HUES64 (cell line): ENCODE measurements around the gene ABCD1.
"Not testable (repeated sequence)": the region's sequence is repeated elsewhere in the genome, so short reads cannot be mapped to it uniquely, and the experiment has no call there.

Experiments used
- H3K27ac ChIP-seq: 2 replicates; pipeline ENCODE4 v1.7.0; 2013; ENCODE audit warnings: low read depth, low read length, inconsistent platforms
- H3K27me3 ChIP-seq: 2 replicates; pipeline ENCODE4 v1.6.1; 2013; ENCODE audit warnings: mild to moderate bottlenecking, low read length; ENCODE audit not compliant: insufficient read depth
- H3K36me3 ChIP-seq: 2 replicates; pipeline ENCODE4 v1.6.1; 2013; ENCODE audit warnings: mild to moderate bottlenecking, low read length; ENCODE audit not compliant: insufficient read depth
- H3K4me1 ChIP-seq: 2 replicates; pipeline ENCODE4 v1.6.1; 2013; ENCODE audit warnings: mild to moderate bottlenecking, low read length, moderate library complexity; ENCODE audit not compliant: insufficient read depth
- H3K4me3 ChIP-seq: 2 replicates; pipeline ENCODE4 v1.5.1; 2013; ENCODE audit warnings: mild to moderate bottlenecking, low read length, moderate library complexity
- H3K9ac ChIP-seq: 2 replicates; pipeline ENCODE4 v1.6.1; 2013; ENCODE audit warnings: mild to moderate bottlenecking, low read depth, low read length
- H3K9me3 ChIP-seq: 2 replicates; pipeline ENCODE4 v1.6.1; 2013; ENCODE audit warnings: low read depth, low read length; ENCODE audit not compliant: insufficient read depth
- WGBS: fragments of 150-250, 120-280 bp; methylation state at CpG from one replicate; pipeline ENCODE4 v1.1.7; 2013; ENCODE audit warnings: missing lambda C conversion rate; 5-methylcytosine and 5-hydroxymethylcytosine counted together

The ABCD1 gene

DNA sequence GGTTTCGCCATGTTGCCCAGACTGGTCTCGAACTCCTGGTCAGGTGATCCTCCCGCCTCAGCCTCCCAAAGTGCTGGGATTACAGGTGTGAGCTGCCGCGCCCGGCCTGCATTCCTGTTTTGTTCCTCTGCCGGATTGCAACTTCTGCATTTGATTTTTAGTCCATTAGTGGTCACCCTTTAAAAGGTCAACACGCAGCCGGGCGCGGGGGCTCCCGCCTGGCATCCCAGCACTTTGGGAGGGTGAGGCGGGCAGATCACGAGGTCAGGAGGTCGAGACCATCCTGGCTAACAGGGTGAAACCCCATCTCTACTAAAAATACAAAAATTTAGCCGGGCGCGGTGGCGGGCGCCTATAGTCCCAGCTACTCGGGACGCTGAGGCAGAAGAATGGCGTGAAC, 5.5 kb downstream of the ABCD1 start:
- H3K27ac ChIP-seq, H3K4me3 ChIP-seq, H3K9me3 ChIP-seq, H3K36me3 ChIP-seq, H3K27me3 ChIP-seq, H3K9ac ChIP-seq, H3K4me1 ChIP-seq: not testable (repeated sequence)
- WGBS: 96% methylated on average over 23 of the region's 23 CpGs

DNA sequence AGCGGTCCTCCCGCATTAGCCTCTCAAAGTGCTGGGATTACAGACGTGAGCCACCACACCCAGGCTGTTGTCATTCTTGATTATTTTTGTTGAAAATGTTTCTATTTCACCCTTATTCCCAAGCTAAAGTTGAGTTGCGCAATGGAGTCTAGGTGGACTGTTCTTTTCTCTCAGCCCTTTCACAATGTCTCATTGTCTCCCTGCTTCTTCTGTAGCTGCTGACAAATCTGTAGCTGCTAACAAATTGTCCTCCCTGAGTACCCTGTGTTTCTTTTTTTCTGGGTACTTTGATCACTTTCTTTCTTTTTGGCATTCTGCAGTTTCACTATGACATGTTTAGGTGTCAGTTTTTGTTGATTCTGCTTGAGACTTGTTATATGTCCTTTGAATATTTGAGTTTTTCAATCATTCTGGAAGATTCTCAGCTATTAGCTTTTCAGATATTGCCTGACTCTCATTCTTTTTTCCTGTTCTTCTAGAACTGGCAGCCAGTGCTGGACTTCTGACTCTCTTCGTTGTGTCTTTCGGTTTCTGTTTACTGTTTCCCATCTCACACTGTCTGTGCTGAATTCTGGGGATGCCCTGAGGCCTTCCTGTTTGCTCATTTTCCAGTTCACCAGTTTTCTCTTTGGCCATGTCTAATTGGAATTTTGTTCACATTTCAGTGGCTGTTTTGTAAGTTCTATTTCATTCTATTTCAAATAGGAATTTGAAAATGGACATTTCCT, 6.6 kb downstream of the ABCD1 start:
- WGBS: 91% methylated on average over 5 of the region's 6 CpGs
- H3K4me3 ChIP-seq: no peak overlapping the region
- H3K27ac ChIP-seq: no peak overlapping the region
- H3K27me3 ChIP-seq: no peaks in the 10 kb centered on the region
- H3K9ac ChIP-seq: no peak overlapping the region
- H3K36me3 ChIP-seq: no peaks in the 10 kb centered on the region
- H3K9me3 ChIP-seq: no peaks in the 10 kb centered on the region; the same call in 1 of the 2 replicates
- peaks cover 6% of the 10 kb centered on the region; the same call in 1 of the 2 replicates for H3K4me1 ChIP-seq

DNA sequence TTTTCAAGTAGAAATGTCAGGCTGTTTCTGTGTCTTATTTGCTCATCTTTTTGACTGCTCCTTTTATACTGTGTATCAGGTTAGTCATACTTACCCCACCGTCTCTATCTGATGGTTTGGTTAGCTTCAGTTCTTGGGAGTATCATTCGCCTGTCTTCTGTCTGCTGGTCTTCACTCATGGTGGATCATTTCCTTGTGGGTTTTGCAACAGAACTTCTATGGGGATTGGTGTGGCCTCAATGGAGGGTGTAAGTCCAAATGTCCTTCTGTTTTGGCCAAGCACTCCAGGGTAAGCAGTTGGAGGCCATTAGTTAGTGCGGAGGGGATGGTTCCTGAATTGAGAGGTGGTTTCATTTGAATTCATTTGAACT, 7.2 kb downstream of the ABCD1 start:
- H3K27ac ChIP-seq: no peak overlapping the region
- no peaks in the 10 kb centered on the region; the same call in 1 of the 2 replicates for H3K9me3 ChIP-seq
- H3K4me1 ChIP-seq: peaks cover 6% of the 10 kb centered on the region; the same call in 1 of the 2 replicates
- no peaks in the 10 kb centered on the region for H3K36me3 ChIP-seq
- no peak overlapping the region for H3K9ac ChIP-seq
- H3K4me3 ChIP-seq: no peak overlapping the region
- no peaks in the 10 kb centered on the region for H3K27me3 ChIP-seq
- 95% methylated on average over 2 of the region's 3 CpGs for WGBS

- Histone ChIP-seq H3K27ac (no peak overlapping the region), H3K27me3 (no peaks in the 10 kb centered on the region), H3K4me3 (no peak overlapping the region), H3K4me1 (no peaks in the 10 kb centered on the region), H3K9me3 (no peaks in the 10 kb centered on the region; the same call in 1 of the 2 replicates), H3K9ac (no peak overlapping the region), H3K36me3 (no peaks in the 10 kb centered on the region)
- 93% methylated on average over 14 of the region's 14 CpGs for WGBS
These were observed 7.7 kb downstream of the ABCD1 start for GRCh38 chrX:153732401-153732800.

DNA sequence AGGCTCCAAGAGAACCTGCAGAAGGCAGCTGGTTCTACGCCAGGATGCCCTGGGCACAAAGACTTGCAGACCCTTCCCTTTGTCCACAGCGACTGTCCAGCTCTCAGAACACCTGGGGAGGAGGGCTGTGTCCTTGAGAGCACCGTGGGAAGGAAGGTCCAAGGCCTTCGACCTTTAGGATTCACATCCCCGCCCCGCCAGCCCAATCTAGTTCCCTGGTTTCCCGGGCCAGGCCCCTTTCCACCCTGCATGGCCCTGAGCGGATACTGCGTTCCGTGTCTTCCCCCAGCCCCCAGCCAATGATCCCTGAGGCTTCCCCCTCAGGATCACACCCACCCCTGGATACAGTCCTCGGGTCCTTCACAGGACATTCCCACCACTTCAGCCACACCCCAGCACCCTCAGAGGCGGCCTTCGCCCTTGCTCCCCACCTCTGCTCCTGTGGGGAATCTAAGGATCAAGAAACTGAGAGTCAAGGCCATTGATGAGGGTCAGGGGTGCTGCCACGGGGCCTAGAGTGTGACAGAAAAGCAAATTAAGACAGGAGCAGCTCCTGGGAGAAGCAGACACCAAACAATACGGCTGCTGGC, 9.1 kb downstream of the ABCD1 start:
- H3K27ac ChIP-seq: no peak overlapping the region
- H3K4me3 ChIP-seq: no peak overlapping the region
- no peaks in the 10 kb centered on the region for H3K36me3 ChIP-seq
- 88% methylated on average over 13 of the region's 15 CpGs for WGBS
- H3K9ac ChIP-seq: no peak overlapping the region
- H3K27me3 ChIP-seq: no peaks in the 10 kb centered on the region
- H3K4me1 ChIP-seq: no peaks in the 10 kb centered on the region
- H3K9me3 ChIP-seq: no peaks in the 10 kb centered on the region; the same call in 1 of the 2 replicates

- Histone ChIP-seq H3K27ac (no peak overlapping the region), H3K4me3 (no peak overlapping the region), H3K36me3 (no peaks in the 10 kb centered on the region), H3K27me3 (no peaks in the 10 kb centered on the region), H3K9ac (no peak overlapping the region), H3K9me3 (no peaks in the 10 kb centered on the region; the same call in 1 of the 2 replicates), H3K4me1 (no peaks in the 10 kb centered on the region)
- 68% methylated on average over 2 of the region's 2 CpGs for whole genome bisulfite sequencing
These were observed 10.2 kb downstream of the ABCD1 start for GRCh38 chrX:153734871-153735270.

DNA sequence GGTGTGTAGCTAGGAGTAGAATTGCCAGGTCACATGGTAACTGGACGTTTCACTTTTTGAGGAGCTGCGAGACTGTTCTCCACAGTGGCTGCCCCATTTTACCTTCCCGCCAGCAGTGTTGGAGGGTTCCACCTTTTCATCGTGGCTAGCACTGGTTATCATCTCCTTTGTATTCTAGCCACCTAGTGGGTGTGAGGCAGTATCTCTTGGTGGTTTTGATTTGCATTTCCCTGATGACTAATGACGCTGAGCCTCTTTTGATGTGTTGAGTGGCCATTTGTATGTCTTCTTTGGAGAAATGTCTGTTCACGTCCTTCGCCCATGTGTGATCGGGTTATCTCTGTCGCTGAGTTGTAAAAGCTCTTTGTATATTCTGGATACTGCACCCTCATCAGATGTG, 10.6 kb downstream of the ABCD1 start:
- no peaks in the 10 kb centered on the region; the same call in 1 of the 2 replicates for H3K9me3 ChIP-seq
- H3K27ac ChIP-seq: no peak overlapping the region
- H3K4me3 ChIP-seq: no peak overlapping the region
- no peaks in the 10 kb centered on the region for H3K36me3 ChIP-seq
- no peak overlapping the region for H3K9ac ChIP-seq
- no peaks in the 10 kb centered on the region for H3K4me1 ChIP-seq
- WGBS: 41% methylated on average over 7 of the region's 9 CpGs
- H3K27me3 ChIP-seq: no peaks in the 10 kb centered on the region

DNA sequence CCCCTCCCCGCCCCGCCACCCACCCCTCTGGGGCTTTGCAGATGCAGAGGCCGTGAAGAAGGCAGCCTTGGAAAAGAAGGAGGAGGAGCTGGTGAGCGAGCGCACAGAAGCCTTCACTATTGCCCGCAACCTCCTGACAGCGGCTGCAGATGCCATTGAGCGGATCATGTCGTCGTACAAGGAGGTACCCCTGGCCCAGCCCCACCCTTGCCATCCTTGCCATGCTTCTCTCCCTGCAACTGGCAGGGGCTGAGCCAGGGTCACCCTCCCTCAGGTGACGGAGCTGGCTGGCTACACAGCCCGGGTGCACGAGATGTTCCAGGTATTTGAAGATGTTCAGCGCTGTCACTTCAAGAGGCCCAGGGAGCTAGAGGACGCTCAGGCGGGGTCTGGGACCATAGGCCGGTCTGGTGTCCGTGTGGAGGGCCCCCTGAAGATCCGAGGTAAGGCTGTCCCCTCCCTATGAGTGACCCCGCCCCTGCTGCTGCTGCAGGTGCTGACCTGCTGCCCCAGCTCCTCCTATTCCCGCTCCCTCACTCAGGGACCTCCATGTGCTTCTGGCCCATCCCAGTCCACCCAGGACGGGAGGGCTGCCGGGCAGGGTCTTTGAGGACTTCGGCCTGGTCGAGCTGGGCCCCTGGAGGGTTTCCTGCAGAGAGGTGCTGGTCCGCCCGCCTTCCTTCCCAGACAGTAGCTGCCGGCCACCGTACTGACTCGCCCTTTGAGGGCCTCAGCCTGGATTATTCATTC, 11.6 kb downstream of the ABCD1 start:
- Histone ChIP-seq H3K9me3 (no peaks in the 10 kb centered on the region; the same call in 1 of the 2 replicates), H3K36me3 (no peaks in the 10 kb centered on the region), H3K4me1 (no peaks in the 10 kb centered on the region), H3K27ac (no peak overlapping the region), H3K27me3 (no peaks in the 10 kb centered on the region), H3K4me3 (no peak overlapping the region), H3K9ac (no peak overlapping the region)
- WGBS: 61% methylated on average over 29 of the region's 30 CpGs

- Histone ChIP-seq H3K4me1 (no peaks in the 10 kb centered on the region), H3K9me3 (no peaks in the 10 kb centered on the region), H3K36me3 (no peaks in the 10 kb centered on the region), H3K4me3 (no peak overlapping the region), H3K9ac (no peak overlapping the region), H3K27ac (no peak overlapping the region), H3K27me3 (no peaks in the 10 kb centered on the region)
- WGBS: 93% methylated on average over 13 of the region's 15 CpGs
These were observed 12.3 kb downstream of the ABCD1 start for GRCh38 chrX:153736871-153737441.

GRCh38 chrX:153738056-153738605, 13.5 kb downstream of the ABCD1 start:
- no peaks in the 10 kb centered on the region for H3K27me3 ChIP-seq
- no peaks in the 10 kb centered on the region for H3K4me1 ChIP-seq

More at GRCh38 chrX:153738056-153738605, 13.5 kb downstream of the ABCD1 start:
- 89% methylated on average over 27 of the region's 27 CpGs for WGBS
- Histone ChIP-seq H3K27ac (no peak overlapping the region), H3K36me3 (no peaks in the 10 kb centered on the region), H3K4me3 (no peak overlapping the region), H3K9me3 (no peaks in the 10 kb centered on the region), H3K9ac (no peak overlapping the region)
